ENCODE measurements around the gene IQCC.

DNA sequence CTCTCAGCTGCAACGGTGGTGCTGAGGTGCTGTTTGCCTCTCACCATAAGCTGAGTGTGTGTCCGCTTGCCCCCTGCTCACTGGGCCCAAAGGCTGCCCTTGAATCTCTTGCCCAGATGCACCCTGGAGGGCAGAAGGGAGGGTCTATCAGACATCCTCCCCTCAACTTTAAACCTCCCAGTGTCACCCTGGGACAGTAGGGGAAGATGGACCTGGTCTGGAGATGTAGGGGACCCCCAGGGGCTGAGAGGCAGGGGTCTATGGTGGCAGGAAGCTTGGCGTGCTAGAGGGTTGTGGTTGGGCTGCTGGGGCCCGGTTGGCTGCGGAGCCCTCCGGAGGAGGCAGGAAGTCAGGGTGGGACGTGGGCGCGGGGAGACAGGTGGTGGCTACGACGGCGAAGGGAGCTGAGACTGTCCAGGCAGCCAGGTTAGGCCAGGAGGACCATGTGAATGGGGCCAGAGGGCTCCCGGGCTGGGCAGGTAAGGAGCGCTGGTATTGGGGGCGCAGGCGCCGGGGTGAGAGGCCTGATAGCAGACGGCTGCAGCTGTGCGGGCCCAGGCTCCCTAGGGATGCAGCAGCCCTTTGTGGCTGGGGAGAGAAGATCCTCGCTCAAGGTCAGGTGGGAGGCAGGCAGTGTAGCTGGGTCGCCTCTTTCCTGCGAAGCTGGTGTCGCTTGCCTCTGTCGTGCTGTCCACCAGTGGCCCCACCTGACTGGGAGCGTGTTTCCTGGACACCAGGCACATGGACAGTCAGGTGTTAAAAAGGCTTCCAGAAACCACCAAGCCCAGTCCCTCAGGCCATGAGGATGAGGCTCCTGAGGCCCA, 45.6 kb downstream of the IQCC start, which contains the start of gene LCK:
- TF ChIP-seq POLR2A (IDR thresholded peaks at IDR 0.05; ENCODE audit: low read length): no peak
- no peak for TF ChIP-seq GATA1 (IDR thresholded peaks at IDR 0.05; ENCODE audit: low read depth, low read length)

All from erythroblast (primary cell).